Astrocyte of the hippocampus (primary cell): ENCODE data around the gene TBCD.

ENCODE experiments used
- DNase-seq: peaks from one replicate; pipeline ENCODE4 v3.0.0; 2011; ENCODE audit warnings: low read depth, low spot score

Gene TBCD

GRCh38 chr17:82901856-82902255 is 150.0 kb downstream of the TBCD start:
- DNase-seq: no peak

GRCh38 chr17:82902972-82903874 is 151.4 kb downstream of the TBCD start:
- no peak for DNase-seq

GRCh38 chr17:82905130-82905529 is 153.3 kb downstream of the TBCD start:
- no peak for DNase-seq

GRCh38 chr17:82907797-82908542 is 156.1 kb downstream of the TBCD start:
- DNase-seq: no peak

GRCh38 chr17:82908543-82909160 is 156.8 kb downstream of the TBCD start:
- no peak for DNase-seq

- DNase-seq: no peak
These were observed 157.5 kb downstream of the TBCD start for GRCh38 chr17:82909322-82909904.

- DNase-seq: no peak
These were observed 158.2 kb downstream of the TBCD start for GRCh38 chr17:82910041-82910481.

- no peak for DNase-seq
These were observed 158.9 kb downstream of the TBCD start for GRCh38 chr17:82910770-82911169.

DNA sequence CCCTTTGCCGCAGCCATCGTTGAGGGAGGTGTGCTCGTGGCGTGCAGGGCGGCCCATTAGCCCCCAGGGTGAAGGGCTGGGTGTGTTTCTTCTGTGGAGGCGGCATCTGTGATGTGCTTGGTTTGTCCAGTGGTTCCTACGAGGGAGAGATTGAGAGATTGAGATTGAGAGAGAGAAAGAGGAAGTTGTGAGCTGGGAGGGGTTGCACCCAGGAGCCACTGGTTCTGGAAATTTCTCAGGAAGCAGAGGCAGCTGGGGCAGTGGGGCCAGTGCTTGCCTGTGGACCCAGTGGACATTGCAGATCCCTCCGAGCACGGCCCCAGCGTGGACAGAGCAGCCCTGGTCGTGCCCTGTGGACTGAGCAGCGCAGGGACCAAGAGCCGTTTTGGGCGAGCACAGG is 160.0 kb downstream of the TBCD start:
- no peak for DNase-seq

- DNase-seq: no peak
These were observed 160.7 kb downstream of the TBCD start for GRCh38 chr17:82912484-82913089.

DNA sequence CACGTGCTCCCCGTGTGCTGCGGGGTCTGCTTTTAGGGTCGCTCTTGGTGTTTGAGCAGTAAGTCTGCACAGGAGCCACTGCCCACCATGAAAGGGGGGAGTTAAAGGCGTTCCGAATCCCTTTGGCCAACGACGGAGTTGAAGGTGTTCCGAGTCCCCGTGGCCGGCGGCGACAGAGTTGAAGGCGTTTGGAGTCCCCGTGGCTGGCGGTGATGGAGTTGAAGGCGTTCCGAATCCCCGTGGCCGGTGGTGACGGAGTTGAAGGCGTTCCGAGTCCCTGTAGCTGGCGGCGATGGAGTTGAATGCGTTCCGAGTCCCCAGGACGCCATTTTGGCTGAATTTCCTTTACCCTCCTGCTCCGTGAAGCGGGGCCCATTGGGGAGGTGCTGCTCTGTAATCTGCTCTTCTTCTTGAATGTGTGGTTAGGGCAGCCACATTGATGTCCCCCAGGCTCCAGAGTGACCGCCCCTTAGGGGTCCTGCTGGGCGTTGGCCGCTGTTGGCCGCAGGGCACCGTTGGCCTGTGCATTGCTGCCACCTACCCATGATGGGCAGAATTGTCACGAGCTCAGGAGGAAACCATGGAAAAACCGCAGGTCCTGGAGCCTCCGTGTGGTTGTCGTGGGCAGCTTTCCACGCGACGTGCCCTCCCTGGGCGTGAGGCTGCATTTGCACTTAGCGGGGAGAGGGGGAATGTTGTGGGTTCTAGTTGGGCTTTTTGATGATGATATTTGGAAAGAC is 161.6 kb downstream of the TBCD start:
- peak; percentile 23 for DNase-seq

DNA sequence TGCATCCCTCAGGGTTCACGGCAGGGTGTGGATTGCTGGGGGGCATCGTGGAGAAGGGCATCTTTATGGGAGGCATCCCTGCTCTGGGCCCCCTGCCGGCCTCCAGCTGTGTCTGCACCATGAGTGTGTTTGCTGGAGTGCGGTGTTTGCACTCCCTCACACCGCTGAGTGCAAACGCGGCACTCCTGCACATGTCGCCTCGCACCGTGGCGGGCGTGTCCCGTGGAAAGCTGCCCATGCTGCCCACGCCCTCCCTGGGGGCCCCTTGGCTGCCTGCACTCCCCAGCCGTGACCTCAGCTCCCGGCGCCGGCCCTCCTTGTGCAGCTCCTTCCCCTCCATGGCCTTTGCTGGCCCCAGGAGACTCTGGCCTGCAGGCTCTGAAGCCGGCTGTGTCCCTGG is 162.5 kb downstream of the TBCD start:
- no peak for DNase-seq

- DNase-seq: no peak
These were observed 163.3 kb downstream of the TBCD start for GRCh38 chr17:82915010-82915756.

DNA sequence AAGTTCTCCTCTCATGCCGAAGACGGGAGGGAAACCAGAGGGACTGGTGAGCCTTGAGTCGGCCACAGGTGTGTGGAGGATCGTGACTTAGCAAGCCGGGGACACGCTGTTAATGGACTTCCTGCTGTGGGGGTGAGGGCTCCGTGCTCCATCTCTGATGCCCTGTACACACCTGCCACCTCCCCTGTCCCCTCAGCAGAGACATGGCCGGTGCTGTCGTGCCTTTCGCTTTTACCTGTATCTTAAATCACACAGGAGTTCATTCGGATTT is 163.8 kb downstream of the TBCD start:
- no peak for DNase-seq

DNA sequence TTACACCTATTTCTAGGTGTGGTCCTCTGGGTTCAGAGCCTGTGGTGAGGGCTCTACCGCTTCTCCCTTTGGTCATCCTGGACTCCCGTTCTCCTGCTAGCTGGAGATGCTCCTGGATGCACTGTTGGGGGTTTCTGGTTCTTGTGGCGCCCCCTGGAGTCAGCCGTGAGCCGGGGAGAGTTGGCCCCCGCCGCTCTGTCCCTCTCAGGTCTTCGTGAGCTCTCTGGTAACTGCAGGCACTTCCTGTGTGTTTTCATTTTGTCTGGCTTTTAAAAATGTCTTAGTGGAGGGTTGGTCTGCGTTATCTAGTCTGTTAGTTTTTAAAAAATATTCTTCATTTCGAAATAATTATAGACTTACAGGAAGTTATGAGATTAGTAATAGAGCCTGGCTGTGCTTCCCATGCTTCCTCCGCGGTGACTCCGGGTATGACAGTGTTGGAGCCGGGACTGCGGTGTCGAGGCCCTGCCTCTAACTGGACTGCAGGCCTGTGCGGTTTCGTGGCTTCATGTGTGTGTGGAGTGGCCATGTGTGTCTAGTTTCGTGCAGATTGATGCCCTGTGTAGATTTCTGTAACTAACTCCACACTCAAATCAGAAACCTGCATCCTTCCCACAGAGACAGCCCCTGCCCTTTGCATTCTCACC is 166.0 kb downstream of the TBCD start:
- DNase-seq: no peak

GRCh38 chr17:82918508-82918907 is 166.6 kb downstream of the TBCD start:
- no peak for DNase-seq

DNA sequence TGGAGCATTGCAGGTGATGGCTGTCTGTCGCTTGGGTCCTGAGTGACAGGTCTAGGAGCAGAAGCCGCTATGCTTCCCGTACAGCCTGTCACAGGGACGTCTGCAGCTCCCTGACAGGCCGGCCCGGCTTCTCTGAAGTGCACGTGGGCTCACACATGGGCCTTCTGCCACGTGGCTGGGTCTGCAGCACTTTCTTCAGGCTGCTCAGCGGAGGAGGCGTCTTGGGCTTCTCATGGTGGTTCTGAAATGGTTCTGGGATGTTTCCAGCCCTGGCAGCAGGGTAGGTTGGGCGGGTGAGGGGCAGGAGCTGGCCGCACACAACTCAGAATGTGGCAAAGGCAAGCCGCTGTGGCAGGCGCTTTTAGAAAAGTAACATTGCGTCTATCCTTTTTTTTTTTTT is 168.3 kb downstream of the TBCD start:
- DNase-seq: no peak

DNA sequence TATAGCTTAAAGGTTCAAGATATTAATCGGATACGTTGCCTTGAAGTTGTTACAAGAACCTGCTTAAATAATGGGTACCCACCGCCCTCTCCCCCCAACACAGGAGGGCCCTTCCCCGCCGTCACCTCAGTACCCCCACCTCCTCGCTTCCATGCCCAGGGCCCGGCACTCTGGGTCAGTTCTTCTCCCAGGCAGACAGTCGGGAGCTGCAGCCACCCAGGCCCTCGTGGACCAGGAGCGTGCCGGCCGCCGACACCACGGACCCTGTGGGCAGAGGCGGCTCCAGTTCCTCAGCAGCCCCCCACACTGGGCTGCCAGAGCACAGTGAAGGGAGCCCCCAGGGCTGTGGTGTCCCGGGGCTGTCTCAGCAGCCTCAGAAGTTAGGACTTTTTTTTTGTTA is 168.8 kb downstream of the TBCD start:
- no peak for DNase-seq

GRCh38 chr17:82921426-82921825 is 169.6 kb downstream of the TBCD start:
- no peak for DNase-seq

DNA sequence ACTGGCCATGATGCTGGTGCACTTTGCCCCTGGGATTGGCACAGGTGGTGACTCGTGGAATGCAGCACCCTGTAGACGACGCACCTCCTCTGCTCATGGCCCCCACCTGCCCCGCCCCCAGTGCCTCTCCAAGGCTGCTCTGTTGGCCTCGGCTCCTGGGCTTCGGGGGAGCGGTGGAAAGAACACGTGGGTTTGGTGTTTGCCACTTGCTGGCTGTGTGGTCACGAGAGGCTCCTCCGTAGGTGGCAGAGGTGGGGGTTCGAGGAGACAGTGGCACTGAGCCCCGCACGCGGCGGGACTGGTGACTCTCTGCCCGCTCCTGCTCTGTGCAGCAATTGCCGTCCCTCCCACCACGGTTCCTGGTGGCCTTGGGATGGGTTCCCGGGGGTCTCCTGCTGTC is 170.8 kb downstream of the TBCD start:
- DNase-seq: no peak
